ENCODE results near the gene PCSK6. TPM values are rescaled to one million over a fixed set of nuclear protein-coding genes. Genes with fewer than 3 reads are reported as not detected.
A peak's percentile ranks its signal among the peaks of the same experiment; 100 is the strongest.

Gene PCSK6
- total RNA-seq, 1 donor from 2014 or later: 1.1 TPM

DNA sequence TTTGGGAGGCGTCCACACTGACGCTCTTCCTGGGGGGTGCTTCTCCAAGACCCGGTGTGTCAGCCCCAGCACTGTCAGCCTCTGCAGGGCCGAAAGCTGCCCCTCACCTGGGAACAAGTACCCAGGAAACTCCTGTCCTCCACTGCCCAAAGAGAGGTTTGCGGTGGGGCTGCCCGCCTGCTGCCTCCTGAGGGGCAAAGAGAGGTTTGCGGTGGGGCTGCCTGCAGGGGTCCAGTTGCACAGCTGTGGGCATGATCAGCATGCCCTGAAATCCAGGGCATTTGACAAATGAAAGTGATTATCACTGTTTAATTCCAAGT lies 179.4 kb downstream of the PCSK6 start:
- no peak for ATAC-seq (ENCODE audit: low read depth)
- intact Hi-C loops (cut with micrococcal nuclease): no loop called here
- Mint-ChIP-seq H3K36me3 (ENCODE audit: low read depth) (no peaks in the 10 kb centered on the region), H3K27me3 (peaks cover 2% of the 10 kb centered on the region), H3K9me3 (no peaks in the 10 kb centered on the region), H3K4me1 (no peaks in the 10 kb centered on the region), H3K4me3 (no peak overlapping the region), H3K27ac (no peak overlapping the region)
- TF ChIP-seq, protein P1, sequence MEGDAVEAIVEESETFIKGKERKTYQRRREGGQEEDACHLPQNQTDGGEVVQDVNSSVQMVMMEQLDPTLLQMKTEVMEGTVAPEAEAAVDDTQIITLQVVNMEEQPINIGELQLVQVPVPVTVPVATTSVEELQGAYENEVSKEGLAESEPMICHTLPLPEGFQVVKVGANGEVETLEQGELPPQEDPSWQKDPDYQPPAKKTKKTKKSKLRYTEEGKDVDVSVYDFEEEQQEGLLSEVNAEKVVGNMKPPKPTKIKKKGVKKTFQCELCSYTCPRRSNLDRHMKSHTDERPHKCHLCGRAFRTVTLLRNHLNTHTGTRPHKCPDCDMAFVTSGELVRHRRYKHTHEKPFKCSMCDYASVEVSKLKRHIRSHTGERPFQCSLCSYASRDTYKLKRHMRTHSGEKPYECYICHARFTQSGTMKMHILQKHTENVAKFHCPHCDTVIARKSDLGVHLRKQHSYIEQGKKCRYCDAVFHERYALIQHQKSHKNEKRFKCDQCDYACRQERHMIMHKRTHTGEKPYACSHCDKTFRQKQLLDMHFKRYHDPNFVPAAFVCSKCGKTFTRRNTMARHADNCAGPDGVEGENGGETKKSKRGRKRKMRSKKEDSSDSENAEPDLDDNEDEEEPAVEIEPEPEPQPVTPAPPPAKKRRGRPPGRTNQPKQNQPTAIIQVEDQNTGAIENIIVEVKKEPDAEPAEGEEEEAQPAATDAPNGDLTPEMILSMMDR (IDR thresholded peaks at IDR 0.05): no peak
- no peak for DNase-seq
- CTCF ChIA-PET: no interaction called here
- POLR2A ChIA-PET: no interaction called here

DNA sequence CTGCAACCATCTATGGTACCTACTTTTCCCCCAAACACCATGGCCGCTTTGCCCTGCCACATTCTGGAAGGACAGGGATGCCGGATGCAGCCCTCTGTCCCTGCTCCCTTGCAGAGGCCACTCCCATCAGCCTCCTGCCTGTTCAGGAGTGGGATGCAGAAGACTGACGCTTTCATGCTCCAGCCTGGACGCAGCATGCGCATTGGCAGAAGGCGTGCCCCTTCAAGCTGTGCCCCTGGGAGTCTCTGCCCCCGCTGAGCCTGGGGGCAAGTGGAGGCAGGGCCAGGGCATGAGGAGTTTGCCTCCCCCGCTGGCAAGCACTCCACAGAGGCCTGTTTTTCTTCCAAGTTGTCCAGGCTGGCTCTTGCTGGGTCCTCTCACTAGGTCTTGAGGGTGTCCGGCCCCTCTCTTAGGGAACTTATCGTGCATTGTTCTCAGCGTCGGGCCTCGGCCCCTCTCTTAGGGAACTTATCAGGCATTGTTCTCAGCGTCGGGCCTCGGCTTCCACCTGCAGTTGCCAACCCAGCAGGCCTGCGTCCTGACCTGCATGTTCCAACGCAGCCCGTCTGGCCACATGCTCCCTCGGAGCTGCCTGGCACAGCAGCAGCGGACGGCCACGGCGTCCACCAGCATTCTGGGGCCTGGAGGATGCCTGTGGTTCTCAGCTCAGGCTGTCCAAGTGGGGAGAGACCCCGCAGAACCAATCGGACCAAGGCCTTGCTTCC lies 179.9 kb downstream of the PCSK6 start:
- ATAC-seq (ENCODE audit: low read depth) (no peak), DNase-seq (peak; percentile 9)
- Mint-ChIP-seq H3K27ac (no peak overlapping the region), H3K9me3 (no peaks in the 10 kb centered on the region), H3K4me3 (no peak overlapping the region), H3K4me1 (no peaks in the 10 kb centered on the region), H3K27me3 (peaks cover 2% of the 10 kb centered on the region), H3K36me3 (ENCODE audit: low read depth) (no peaks in the 10 kb centered on the region)
- ChIA-PET POLR2A (no interaction called here), CTCF (no interaction called here)
- intact Hi-C loops (cut with micrococcal nuclease): no loop called here
- TF ChIP-seq, protein P1 (IDR thresholded peaks at IDR 0.05): no peak

DNA sequence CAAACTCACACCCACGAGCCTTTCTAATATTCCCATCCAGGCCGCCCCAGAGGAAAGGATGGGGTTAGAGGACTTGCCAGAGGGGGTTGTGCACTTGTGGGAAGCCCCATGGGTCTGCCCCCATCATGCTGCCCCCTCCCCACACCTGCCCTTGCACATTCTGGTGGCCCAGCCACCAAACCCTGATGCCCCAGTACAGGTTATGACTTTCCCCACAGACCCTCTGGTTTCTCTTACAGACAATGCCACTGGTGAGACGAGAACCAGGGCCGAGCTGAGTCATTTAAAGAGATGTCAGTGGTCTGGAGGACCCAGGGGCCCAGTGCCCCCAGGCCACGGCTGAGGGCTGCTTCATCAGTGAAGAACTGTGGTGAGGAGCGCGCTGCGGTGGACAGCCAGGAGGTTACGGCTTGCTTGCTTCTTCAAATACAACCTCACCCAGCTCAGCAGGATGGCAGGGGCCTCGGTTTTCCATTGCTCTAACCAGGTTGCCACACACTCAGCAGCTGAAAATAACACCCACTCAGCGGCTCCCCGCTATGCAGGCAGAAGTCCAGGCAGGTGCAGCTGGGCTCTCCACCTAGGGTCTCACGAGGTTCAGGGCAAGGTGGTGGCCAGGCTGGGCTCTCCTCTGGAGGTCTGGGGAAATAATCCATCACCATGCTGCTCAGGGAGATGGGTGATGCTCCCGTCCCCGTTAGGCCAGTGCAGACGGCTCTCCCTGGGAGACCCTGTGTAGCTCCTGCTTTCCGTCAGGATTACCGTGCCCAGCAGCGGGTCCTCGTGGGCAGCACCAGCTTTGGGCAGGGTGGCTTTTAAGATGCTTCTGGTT lies 180.7 kb downstream of the PCSK6 start:
- CTCF ChIA-PET: no interaction called here
- Mint-ChIP-seq H3K27me3 (peaks cover 2% of the 10 kb centered on the region), H3K4me3 (no peak overlapping the region), H3K4me1 (no peaks in the 10 kb centered on the region), H3K36me3 (ENCODE audit: low read depth) (no peaks in the 10 kb centered on the region), H3K27ac (no peak overlapping the region), H3K9me3 (no peaks in the 10 kb centered on the region)
- ATAC-seq (ENCODE audit: low read depth): no peak
- TF ChIP-seq, protein P1 (IDR thresholded peaks at IDR 0.05): no peak
- intact Hi-C loops (cut with micrococcal nuclease): no loop called here
- POLR2A ChIA-PET: no interaction called here
- DNase-seq: peak; percentile 3

DNA sequence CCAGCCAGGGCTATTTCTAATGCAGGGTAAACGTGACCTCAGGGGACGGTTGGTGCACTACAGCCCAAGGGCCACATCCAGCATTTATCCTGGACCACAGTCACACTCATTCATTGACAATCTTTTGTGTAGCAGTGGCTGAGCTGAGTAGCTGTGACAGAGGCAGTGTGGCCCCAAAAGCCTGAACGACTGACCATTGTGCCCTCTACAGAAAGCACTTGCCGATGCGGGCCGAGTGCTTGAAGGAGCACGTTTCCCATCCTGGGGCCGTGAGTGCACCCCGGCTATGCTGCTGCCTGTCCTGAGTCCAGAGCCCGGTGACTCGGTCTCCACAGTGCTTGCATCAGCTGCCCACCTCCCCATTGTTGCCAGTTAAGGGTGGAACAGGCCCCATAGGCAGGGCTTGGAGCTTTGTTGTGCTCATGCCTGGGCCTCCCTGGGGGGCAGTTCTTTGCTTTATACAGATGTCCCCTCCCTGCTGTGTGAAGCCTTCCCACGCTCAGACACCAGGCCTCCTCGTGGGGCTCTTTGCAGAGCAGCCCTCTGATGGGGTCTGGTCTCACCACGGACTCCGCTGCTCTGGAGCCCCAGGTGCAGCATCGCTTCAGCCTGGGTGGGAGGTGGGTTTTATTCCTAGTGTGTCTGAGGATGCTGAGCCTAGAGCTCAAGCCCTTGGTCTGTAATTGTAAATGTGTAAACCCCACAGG lies 181.5 kb downstream of the PCSK6 start:
- intact Hi-C loops (cut with micrococcal nuclease): no loop called here
- Mint-ChIP-seq H3K4me1 (no peaks in the 10 kb centered on the region), H3K27ac (no peak overlapping the region), H3K36me3 (ENCODE audit: low read depth) (no peaks in the 10 kb centered on the region), H3K4me3 (no peak overlapping the region), H3K27me3 (peaks cover 2% of the 10 kb centered on the region), H3K9me3 (no peaks in the 10 kb centered on the region)
- POLR2A ChIA-PET: no interaction called here
- CTCF ChIA-PET: no interaction called here
- TF ChIP-seq, protein P1 (IDR thresholded peaks at IDR 0.05): no peak
- ATAC-seq (ENCODE audit: low read depth) (no peak), DNase-seq (peak; percentile 12)

Data from activated B cell treated with CpG ODN at 0.5 μM for 24 hours (primary cell).